ENCODE data around the gene CREBRF.
A peak's percentile ranks its signal among the peaks of the same experiment; 100 is the strongest.

The CREBRF gene

DNA sequence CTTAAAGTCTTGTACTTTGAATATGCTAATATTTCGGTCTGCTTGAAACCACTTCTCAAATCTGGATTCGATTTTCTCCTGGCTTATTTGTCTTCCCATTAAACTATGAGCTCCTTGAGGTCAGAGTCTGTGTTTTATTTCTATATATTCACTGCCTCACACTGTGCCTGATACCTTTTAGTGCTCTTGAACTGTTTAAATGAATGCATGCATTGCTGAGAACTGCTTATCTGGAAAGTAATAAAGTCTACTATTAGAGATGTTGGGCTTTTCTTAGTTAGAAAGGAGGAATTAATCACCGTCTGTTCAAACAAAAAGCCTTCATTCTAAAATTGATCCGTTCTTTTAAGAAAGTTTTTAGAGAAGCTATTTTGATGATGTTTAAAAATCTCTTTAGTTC is 6.0 kb downstream of the CREBRF start:
- no peak overlapping the region for H3K4me2 ChIP-seq (ENCODE audit: low read depth, low read length)
- H3K4me1 ChIP-seq (ENCODE audit: low read length), result peaks cover 3% of the 10 kb centered on the region; the same call in 1 of the 2 replicates
- no peak overlapping the region for H2AFZ ChIP-seq (ENCODE audit: low read length)
- no peak overlapping the region for H3K4me3 ChIP-seq (ENCODE audit: low read length)
- no peak for DNase-seq
- H3K36me3 ChIP-seq (replicated peaks; ENCODE audit: insufficient read depth, low read length), result no peaks in the 10 kb centered on the region
- H3K9me3 ChIP-seq (replicated peaks; ENCODE audit: insufficient read depth, low read length), result no peaks in the 10 kb centered on the region
- H3F3A ChIP-seq (ENCODE audit: insufficient read depth, low read length), result peaks cover 10% of the 10 kb centered on the region
- no peak overlapping the region for H3K9ac ChIP-seq (ENCODE audit: low read length)
- H3K9me2 ChIP-seq (replicated peaks; ENCODE audit: insufficient read depth, low read length), result no peaks in the 10 kb centered on the region
- H3K79me2 ChIP-seq (ENCODE audit: low read length), result peaks cover 78% of the 10 kb centered on the region
- no peaks in the 10 kb centered on the region for H3K27me3 ChIP-seq (replicated peaks; ENCODE audit: insufficient read depth, low read length)
- no peaks in the 10 kb centered on the region for H4K20me1 ChIP-seq (ENCODE audit: insufficient read depth, low read length)
- TF ChIP-seq EZH2phosphoT487 (IDR thresholded peaks at IDR 0.05; ENCODE audit: low read length) (no peak), EZH2 (optimal IDR thresholded peaks at IDR 0.05; ENCODE audit: low read depth, low read length) (no peak)
- TF ChIP-seq, protein P1, sequence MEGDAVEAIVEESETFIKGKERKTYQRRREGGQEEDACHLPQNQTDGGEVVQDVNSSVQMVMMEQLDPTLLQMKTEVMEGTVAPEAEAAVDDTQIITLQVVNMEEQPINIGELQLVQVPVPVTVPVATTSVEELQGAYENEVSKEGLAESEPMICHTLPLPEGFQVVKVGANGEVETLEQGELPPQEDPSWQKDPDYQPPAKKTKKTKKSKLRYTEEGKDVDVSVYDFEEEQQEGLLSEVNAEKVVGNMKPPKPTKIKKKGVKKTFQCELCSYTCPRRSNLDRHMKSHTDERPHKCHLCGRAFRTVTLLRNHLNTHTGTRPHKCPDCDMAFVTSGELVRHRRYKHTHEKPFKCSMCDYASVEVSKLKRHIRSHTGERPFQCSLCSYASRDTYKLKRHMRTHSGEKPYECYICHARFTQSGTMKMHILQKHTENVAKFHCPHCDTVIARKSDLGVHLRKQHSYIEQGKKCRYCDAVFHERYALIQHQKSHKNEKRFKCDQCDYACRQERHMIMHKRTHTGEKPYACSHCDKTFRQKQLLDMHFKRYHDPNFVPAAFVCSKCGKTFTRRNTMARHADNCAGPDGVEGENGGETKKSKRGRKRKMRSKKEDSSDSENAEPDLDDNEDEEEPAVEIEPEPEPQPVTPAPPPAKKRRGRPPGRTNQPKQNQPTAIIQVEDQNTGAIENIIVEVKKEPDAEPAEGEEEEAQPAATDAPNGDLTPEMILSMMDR (IDR thresholded peaks at IDR 0.05; ENCODE audit: low read length), result no peak
- no peak overlapping the region for H3K27ac ChIP-seq (ENCODE audit: low read length)

DNA sequence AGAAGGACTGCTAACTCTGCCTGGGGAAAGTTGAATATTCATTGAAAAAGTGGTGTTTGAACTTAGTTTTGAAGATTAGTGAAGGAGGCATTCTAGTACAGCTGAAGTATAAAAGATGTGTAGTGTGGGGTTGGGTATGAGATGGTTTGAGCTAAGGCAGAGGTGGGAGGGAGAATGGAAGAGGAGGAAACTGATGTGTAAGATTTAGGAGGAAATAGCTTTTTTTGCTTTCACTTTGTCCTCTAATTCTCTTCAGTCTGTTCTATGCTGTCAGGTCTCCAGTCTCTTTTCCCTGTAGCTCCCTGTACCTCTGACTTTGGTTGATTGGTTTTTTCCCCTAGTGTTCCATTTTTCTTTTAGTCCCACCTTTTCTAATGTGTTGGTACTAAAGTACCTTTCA is 9.0 kb downstream of the CREBRF start:
- Histone ChIP-seq H4K20me1 (ENCODE audit: insufficient read depth, low read length) (no peaks in the 10 kb centered on the region), H3K4me2 (ENCODE audit: low read depth, low read length) (peak overlapping the region; percentile 57), H3K27me3 (replicated peaks; ENCODE audit: insufficient read depth, low read length) (no peaks in the 10 kb centered on the region), H2AFZ (ENCODE audit: low read length) (no peak overlapping the region), H3K9ac (ENCODE audit: low read length) (no peak overlapping the region), H3K36me3 (replicated peaks; ENCODE audit: insufficient read depth, low read length) (no peaks in the 10 kb centered on the region), H3K4me1 (ENCODE audit: low read length) (no peaks in the 10 kb centered on the region), H3K79me2 (ENCODE audit: low read length) (peaks cover 85% of the 10 kb centered on the region), H3K4me3 (ENCODE audit: low read length) (peak overlapping the region; percentile 33; the same call in 1 of the 2 replicates), H3F3A (ENCODE audit: insufficient read depth, low read length) (no peaks in the 10 kb centered on the region), H3K9me3 (replicated peaks; ENCODE audit: insufficient read depth, low read length) (no peaks in the 10 kb centered on the region), H3K27ac (ENCODE audit: low read length) (peak overlapping the region; percentile 9; the same call in 1 of the 2 replicates), H3K9me2 (replicated peaks; ENCODE audit: insufficient read depth, low read length) (no peaks in the 10 kb centered on the region)
- no peak for TF ChIP-seq EZH2 (optimal IDR thresholded peaks at IDR 0.05; ENCODE audit: low read depth, low read length)
- TF ChIP-seq, protein P1 (IDR thresholded peaks at IDR 0.05; ENCODE audit: low read length), result no peak
- no peak for TF ChIP-seq EZH2phosphoT487 (IDR thresholded peaks at IDR 0.05; ENCODE audit: low read length)
- DNase-seq, result peak; percentile 34

DNA sequence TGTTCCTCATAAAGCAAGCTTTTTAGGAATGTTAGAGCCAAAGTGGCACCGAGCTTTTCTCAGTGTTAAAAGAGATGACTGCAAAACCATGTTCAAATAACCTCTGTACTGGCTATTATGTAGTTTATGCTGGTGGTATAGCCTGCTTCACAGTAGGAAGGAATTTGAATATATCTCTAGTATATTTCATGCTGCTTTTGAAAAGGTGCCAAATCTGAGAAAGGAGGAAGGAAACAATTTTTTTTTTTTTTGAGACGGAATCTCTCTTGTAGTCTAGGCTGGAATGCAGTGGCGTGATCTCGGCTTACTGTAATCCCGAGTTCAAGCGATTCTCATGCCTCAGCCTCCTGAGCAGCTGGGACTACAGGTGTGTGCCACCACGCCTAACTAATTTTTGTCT is 13.5 kb downstream of the CREBRF start:
- no peak for DNase-seq
- H3K4me1 ChIP-seq (ENCODE audit: low read length), result no peaks in the 10 kb centered on the region
- no peaks in the 10 kb centered on the region for H4K20me1 ChIP-seq (ENCODE audit: insufficient read depth, low read length)
- no peak overlapping the region for H3K4me3 ChIP-seq (ENCODE audit: low read length)
- no peaks in the 10 kb centered on the region for H3K9me2 ChIP-seq (replicated peaks; ENCODE audit: insufficient read depth, low read length)
- no peaks in the 10 kb centered on the region for H3F3A ChIP-seq (ENCODE audit: insufficient read depth, low read length)
- H3K79me2 ChIP-seq (ENCODE audit: low read length), result peaks cover 67% of the 10 kb centered on the region
- TF ChIP-seq EZH2phosphoT487 (IDR thresholded peaks at IDR 0.05; ENCODE audit: low read length) (no peak), EZH2 (optimal IDR thresholded peaks at IDR 0.05; ENCODE audit: low read depth, low read length) (no peak)
- TF ChIP-seq, protein P1 (IDR thresholded peaks at IDR 0.05; ENCODE audit: low read length), result no peak
- H3K4me2 ChIP-seq (ENCODE audit: low read depth, low read length), result no peak overlapping the region
- H3K27me3 ChIP-seq (replicated peaks; ENCODE audit: insufficient read depth, low read length), result no peaks in the 10 kb centered on the region
- no peak overlapping the region for H3K9ac ChIP-seq (ENCODE audit: low read length)
- H2AFZ ChIP-seq (ENCODE audit: low read length), result no peak overlapping the region
- H3K9me3 ChIP-seq (replicated peaks; ENCODE audit: insufficient read depth, low read length), result no peaks in the 10 kb centered on the region
- H3K27ac ChIP-seq (ENCODE audit: low read length), result no peak overlapping the region
- H3K36me3 ChIP-seq (replicated peaks; ENCODE audit: insufficient read depth, low read length), result no peaks in the 10 kb centered on the region

Measured in MM.1S (cell line).